WI38 (cell line): ENCODE data around the gene OR7C2.

Experiments
- H3K4me3 ChIP-seq: 2 replicates; pipeline ENCODE4 v1.5.1; 2011; ENCODE audit warnings: low read depth, mild to moderate bottlenecking, control low read depth, low read length
- TF ChIP-seq, protein P1 (sequence below): IDR thresholded peaks from 2 replicates; pipeline ENCODE4 v1.5.1; 2012; ENCODE audit warnings: low read depth, mild to moderate bottlenecking, control low read depth, low read length

The OR7C2 gene

DNA sequence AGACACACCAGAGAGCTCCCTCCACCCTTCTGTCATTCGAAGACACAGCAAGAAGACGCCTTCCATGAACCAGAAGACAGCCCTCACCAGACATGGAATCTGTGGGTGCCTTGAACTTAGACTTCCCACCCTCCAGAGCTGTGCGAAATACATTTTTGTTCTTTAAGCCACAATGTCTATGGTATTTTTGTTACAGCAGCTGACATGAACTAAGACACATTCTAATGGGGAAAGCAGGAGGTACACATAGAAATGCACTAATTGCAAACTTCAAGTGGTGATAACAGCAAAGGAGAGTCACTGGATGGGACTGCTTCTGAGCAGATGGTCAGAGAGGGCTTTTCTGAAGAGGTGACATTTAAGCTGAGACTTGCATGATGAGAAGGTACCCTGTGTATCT is 16.2 kb downstream of the OR7C2 start:
- no peak overlapping the region for H3K4me3 ChIP-seq
- TF ChIP-seq, protein P1, sequence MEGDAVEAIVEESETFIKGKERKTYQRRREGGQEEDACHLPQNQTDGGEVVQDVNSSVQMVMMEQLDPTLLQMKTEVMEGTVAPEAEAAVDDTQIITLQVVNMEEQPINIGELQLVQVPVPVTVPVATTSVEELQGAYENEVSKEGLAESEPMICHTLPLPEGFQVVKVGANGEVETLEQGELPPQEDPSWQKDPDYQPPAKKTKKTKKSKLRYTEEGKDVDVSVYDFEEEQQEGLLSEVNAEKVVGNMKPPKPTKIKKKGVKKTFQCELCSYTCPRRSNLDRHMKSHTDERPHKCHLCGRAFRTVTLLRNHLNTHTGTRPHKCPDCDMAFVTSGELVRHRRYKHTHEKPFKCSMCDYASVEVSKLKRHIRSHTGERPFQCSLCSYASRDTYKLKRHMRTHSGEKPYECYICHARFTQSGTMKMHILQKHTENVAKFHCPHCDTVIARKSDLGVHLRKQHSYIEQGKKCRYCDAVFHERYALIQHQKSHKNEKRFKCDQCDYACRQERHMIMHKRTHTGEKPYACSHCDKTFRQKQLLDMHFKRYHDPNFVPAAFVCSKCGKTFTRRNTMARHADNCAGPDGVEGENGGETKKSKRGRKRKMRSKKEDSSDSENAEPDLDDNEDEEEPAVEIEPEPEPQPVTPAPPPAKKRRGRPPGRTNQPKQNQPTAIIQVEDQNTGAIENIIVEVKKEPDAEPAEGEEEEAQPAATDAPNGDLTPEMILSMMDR = no peak

DNA sequence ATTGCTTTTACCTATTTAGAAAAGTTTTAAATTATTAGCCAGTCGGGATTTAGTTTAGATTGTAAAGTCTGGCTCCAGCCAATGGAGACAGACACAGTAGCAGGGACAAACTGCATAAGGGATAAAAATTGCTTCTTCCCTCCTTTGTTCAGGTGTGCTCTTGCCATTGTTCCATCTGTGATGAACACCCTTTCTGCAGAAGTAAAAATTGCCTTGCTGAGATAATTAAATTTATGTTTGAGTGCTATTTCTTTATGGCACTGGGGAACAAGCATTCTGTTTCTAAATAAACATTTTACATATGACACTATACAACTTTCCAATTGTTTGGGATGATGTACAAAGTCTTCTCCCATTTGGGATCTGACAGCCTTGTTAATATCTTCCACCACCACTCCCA is 18.0 kb downstream of the OR7C2 start:
- TF ChIP-seq, protein P1 = no peak
- no peak overlapping the region for H3K4me3 ChIP-seq

DNA sequence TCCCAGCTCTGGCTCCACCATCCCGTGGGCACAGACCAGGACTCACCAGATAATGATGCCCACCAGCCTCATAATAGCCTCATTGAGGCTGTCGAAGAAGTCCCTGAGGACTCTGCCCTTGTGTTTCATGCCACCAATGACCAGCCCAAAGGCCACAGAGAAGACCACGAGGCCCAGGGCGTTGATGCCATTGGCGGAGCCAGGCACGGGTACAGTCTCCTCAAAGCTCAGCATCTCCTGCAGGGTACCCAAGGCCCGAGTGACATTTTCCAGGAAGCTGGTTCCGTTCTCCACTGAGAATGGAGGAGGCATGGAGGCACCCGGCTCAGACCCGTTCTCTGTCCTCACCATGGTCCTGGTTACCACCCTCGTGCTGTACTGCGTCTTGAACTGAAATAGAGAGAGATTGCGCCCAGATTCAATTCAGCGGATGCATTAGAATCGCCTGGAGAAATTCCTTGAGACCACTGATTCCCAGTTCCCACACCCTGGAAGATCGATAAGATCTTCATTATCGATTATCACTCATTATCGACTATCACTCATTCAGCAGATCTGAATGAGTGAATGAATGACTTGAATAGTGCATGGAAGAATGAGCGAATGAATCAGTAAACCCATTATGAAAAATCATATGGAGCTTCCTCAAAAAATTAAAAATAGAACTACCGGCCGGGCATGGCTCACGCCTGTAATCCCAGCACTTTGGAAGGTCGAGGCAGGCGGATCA is 20.8 kb downstream of the OR7C2 start:
- no peak overlapping the region for H3K4me3 ChIP-seq
- TF ChIP-seq, protein P1 = no peak

DNA sequence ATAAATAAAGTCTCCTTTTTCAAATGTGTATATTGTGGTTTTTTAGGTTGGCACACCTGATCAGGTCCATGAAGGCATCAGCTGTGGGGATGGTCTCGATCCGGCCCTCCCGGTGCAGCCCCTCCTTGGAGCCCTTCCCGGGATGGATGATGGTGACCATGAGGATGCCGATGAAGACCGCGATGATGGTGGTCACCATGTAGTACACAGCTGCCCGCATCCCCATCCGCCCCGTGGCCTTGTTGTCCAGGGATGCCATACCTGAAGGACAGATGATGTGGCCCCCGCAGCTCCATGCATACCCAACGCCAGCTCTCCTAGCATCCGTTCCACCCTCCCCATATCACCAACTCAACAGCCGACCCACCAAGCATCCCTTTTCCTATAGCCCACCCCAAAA is 27.0 kb downstream of the OR7C2 start:
- TF ChIP-seq, protein P1 = no peak
- H3K4me3 ChIP-seq = no peak overlapping the region

DNA sequence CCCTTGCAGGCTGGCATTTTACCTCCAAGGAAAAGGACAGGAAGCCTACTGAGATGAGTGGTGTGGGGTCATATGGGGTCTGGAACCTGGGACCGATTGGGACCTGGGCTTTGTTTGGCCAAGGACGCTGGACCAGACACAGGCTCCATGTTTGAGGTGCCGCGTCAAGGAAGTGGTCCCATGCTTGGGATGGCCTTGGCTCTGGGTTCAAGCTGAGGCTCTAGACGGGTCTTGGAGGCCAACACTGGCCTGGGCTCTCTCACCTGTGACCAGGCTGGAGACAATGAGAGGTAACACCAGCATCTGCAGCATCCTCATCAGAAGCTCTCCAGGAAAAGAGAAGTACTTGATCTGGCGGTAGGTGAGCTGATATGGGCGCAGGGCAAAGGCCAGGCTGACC is 30.2 kb downstream of the OR7C2 start:
- no peak overlapping the region for H3K4me3 ChIP-seq
- TF ChIP-seq, protein P1 = no peak

DNA sequence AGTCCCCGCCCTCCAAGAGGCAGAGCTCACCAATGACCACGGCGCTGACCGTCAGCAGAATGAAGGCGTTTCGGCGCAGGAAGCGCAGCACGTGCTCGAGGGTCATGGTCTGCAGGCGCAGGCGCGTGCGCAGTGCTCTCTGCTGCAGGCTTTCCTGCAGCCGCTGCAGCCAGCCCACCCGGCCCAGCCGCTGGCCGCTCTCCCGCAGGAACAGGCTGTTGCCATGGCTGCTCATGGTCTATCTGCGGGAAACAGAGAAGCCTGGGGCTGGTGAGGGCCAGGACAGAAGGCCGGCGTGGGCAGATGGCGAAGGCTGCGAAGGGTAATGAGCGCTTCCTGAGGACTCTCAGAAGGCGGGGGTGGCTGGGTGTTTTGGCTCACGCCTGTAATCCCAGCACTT is 31.4 kb downstream of the OR7C2 start:
- H3K4me3 ChIP-seq = no peak overlapping the region
- TF ChIP-seq, protein P1 = no peak

DNA sequence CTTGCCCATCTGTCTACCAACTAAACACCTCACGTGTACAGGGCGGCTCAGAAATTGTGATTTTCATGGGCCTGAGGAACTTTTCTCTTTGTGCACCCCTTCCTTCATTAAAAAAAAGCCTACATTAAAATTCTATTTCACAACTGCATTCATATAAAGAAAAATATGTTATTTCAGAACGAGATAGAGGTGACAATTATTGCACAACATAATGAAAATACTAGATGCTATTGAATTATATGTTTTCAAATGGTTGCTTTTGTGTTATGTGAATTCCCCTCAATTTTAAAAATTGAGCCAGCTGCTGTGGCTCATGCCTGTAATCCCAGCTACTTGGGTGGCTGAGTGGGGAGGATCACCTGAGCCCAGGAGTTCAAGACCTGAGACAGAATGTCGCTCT is 33.2 kb downstream of the OR7C2 start:
- no peak overlapping the region for H3K4me3 ChIP-seq
- TF ChIP-seq, protein P1 = no peak
